ENCODE measurements around the gene PRICKLE3.
"Not testable (repeated sequence)": the region's sequence is repeated elsewhere in the genome, so short reads cannot be mapped to it uniquely, and the experiment has no call there.

Gene PRICKLE3

GRCh38 chrX:49147282-49147681 is 38.9 kb downstream of the PRICKLE3 start:
- Histone ChIP-seq H3K9me3 (ENCODE audit: insufficient read depth, low read length) (no peaks in the 10 kb centered on the region), H3K9me2 (replicated peaks; ENCODE audit: insufficient read depth, low read length) (no peaks in the 10 kb centered on the region), H3K9ac (ENCODE audit: low read length) (no peak overlapping the region), H3K27me3 (ENCODE audit: low read length) (no peaks in the 10 kb centered on the region), H4K20me1 (ENCODE audit: low read depth, low read length) (no peaks in the 10 kb centered on the region), H3K36me3 (ENCODE audit: low read length) (no peaks in the 10 kb centered on the region), H3K79me2 (ENCODE audit: insufficient read depth, low read length) (no peaks in the 10 kb centered on the region), H2AFZ (ENCODE audit: low read depth, low read length, severe bottlenecking) (no peak overlapping the region), H3F3A (ENCODE audit: insufficient read depth) (no peaks in the 10 kb centered on the region), H3K4me3 (ENCODE audit: insufficient read depth, low read length, poor library complexity, severe bottlenecking) (no peak overlapping the region), H3K27ac (ENCODE audit: low read depth, low read length) (no peak overlapping the region), H3K4me2 (ENCODE audit: low read depth, low read length, poor library complexity, severe bottlenecking) (no peak overlapping the region)
- no peak for TF ChIP-seq EZH2phosphoT487 (conservative IDR thresholded peaks at IDR 0.05; ENCODE audit: low read length)
- no peak for TF ChIP-seq CTCF (IDR thresholded peaks at IDR 0.05; ENCODE audit: insufficient read depth, low read length, poor library complexity, severe bottlenecking)

GRCh38 chrX:49143154-49143553 is 43.0 kb downstream of the PRICKLE3 start:
- H3K27me3 ChIP-seq (ENCODE audit: low read length); H2AFZ ChIP-seq (ENCODE audit: low read depth, low read length, severe bottlenecking); H3K9me2 ChIP-seq (replicated peaks; ENCODE audit: insufficient read depth, low read length); H3K4me3 ChIP-seq (ENCODE audit: insufficient read depth, low read length, poor library complexity, severe bottlenecking); H3K79me2 ChIP-seq (ENCODE audit: insufficient read depth, low read length); H4K20me1 ChIP-seq (ENCODE audit: low read depth, low read length); H3K36me3 ChIP-seq (ENCODE audit: low read length); H3F3A ChIP-seq (ENCODE audit: insufficient read depth); H3K9ac ChIP-seq (ENCODE audit: low read length); H3K4me2 ChIP-seq (ENCODE audit: low read depth, low read length, poor library complexity, severe bottlenecking); H3K27ac ChIP-seq (ENCODE audit: low read depth, low read length): not testable (repeated sequence)
- peaks cover 10% of the 10 kb centered on the region; the same call in 1 of the 2 replicates for H3K9me3 ChIP-seq (ENCODE audit: insufficient read depth, low read length)

GRCh38 chrX:49142264-49142663 is 43.9 kb downstream of the PRICKLE3 start:
- H2AFZ ChIP-seq (ENCODE audit: low read depth, low read length, severe bottlenecking); H3F3A ChIP-seq (ENCODE audit: insufficient read depth); H3K4me3 ChIP-seq (ENCODE audit: insufficient read depth, low read length, poor library complexity, severe bottlenecking); H3K9ac ChIP-seq (ENCODE audit: low read length); H3K36me3 ChIP-seq (ENCODE audit: low read length); H3K27ac ChIP-seq (ENCODE audit: low read depth, low read length); H4K20me1 ChIP-seq (ENCODE audit: low read depth, low read length); H3K79me2 ChIP-seq (ENCODE audit: insufficient read depth, low read length); H3K9me2 ChIP-seq (replicated peaks; ENCODE audit: insufficient read depth, low read length); H3K4me2 ChIP-seq (ENCODE audit: low read depth, low read length, poor library complexity, severe bottlenecking); H3K27me3 ChIP-seq (ENCODE audit: low read length): not testable (repeated sequence)
- peak; percentile 27 for TF ChIP-seq CTCF (IDR thresholded peaks at IDR 0.05; ENCODE audit: insufficient read depth, low read length, poor library complexity, severe bottlenecking)
- H3K9me3 ChIP-seq (ENCODE audit: insufficient read depth, low read length) = peaks cover 10% of the 10 kb centered on the region; the same call in 1 of the 2 replicates

- Histone ChIP-seq H3F3A (ENCODE audit: insufficient read depth) (no peaks in the 10 kb centered on the region), H3K9me3 (ENCODE audit: insufficient read depth, low read length) (peaks cover 10% of the 10 kb centered on the region; the same call in 1 of the 2 replicates), H3K27me3 (ENCODE audit: low read length) (no peaks in the 10 kb centered on the region), H3K4me3 (ENCODE audit: insufficient read depth, low read length, poor library complexity, severe bottlenecking) (no peak overlapping the region), H3K4me2 (ENCODE audit: low read depth, low read length, poor library complexity, severe bottlenecking) (no peak overlapping the region), H3K36me3 (ENCODE audit: low read length) (no peaks in the 10 kb centered on the region), H3K9ac (ENCODE audit: low read length) (no peak overlapping the region), H3K9me2 (replicated peaks; ENCODE audit: insufficient read depth, low read length) (no peaks in the 10 kb centered on the region), H4K20me1 (ENCODE audit: low read depth, low read length) (no peaks in the 10 kb centered on the region), H3K79me2 (ENCODE audit: insufficient read depth, low read length) (no peaks in the 10 kb centered on the region), H2AFZ (ENCODE audit: low read depth, low read length, severe bottlenecking) (no peak overlapping the region), H3K27ac (ENCODE audit: low read depth, low read length) (no peak overlapping the region)
- TF ChIP-seq EZH2phosphoT487 (conservative IDR thresholded peaks at IDR 0.05; ENCODE audit: low read length) (no peak), CTCF (IDR thresholded peaks at IDR 0.05; ENCODE audit: insufficient read depth, low read length, poor library complexity, severe bottlenecking) (no peak)
Observed at GRCh38 chrX:49139713-49140112, 46.5 kb downstream of the PRICKLE3 start.
